T47D (cell line): ENCODE results near the gene HABP2.

Experiments used
- DNase-seq, 2 experiments: peaks; one replicate each; pipeline versions ENCODE4 v3.0.0 to v3.0.0-alpha.2; 2011 to 2012; ENCODE audit warnings: low read depth in 1 of 2, low spot score in 1 of 2
- JUND ChIP-seq: IDR thresholded peaks from 2 replicates; pipeline ENCODE4 v1.6.1; 2012; ENCODE audit warnings: low read depth
- in situ Hi-C: cut with HindIII; loops from 2 replicates; pipeline ENCODE4 v1.10.0; 2016; ENCODE audit warnings: low sequenced_read_pairs, low pct_unique_long_range_greater_than_20kb

Gene HABP2

GRCh38 chr10:113533801-113534200 is 19.1 kb upstream of the HABP2 start:
- DNase-seq: no peak
- no peak for TF ChIP-seq JUND
- in situ Hi-C loops: no loop called here

- TF ChIP-seq JUND: no peak
- in situ Hi-C loops: no loop called here
- no peak for DNase-seq
Observed at GRCh38 chr10:113534423-113534822, 18.4 kb upstream of the HABP2 start.

GRCh38 chr10:113537672-113538071 is 15.2 kb upstream of the HABP2 start:
- in situ Hi-C loops: no loop called here
- DNase-seq: no peak
- TF ChIP-seq JUND: no peak

- DNase-seq: no peak
- in situ Hi-C loops: no loop called here
- TF ChIP-seq JUND: no peak
Observed at GRCh38 chr10:113538151-113538550, 14.7 kb upstream of the HABP2 start.

- in situ Hi-C loops: no loop called here
- TF ChIP-seq JUND: no peak
- no peak for DNase-seq
Observed at GRCh38 chr10:113539789-113540188, 13.1 kb upstream of the HABP2 start.

- in situ Hi-C loops: no loop called here
- DNase-seq: no peak
- no peak for TF ChIP-seq JUND
Observed at GRCh38 chr10:113540845-113541548, 11.9 kb upstream of the HABP2 start.

GRCh38 chr10:113541549-113541927 is 11.3 kb upstream of the HABP2 start:
- TF ChIP-seq JUND: no peak
- in situ Hi-C loops: no loop called here
- no peak for DNase-seq

GRCh38 chr10:113543107-113543955 is 9.5 kb upstream of the HABP2 start:
- no peak for DNase-seq
- in situ Hi-C loops: no loop called here
- no peak for TF ChIP-seq JUND

- in situ Hi-C loops: no loop called here
- no peak for TF ChIP-seq JUND
- DNase-seq: no peak
Observed at GRCh38 chr10:113544392-113544791, 8.5 kb upstream of the HABP2 start.

- no peak for TF ChIP-seq JUND
- no peak for DNase-seq
- in situ Hi-C loops: no loop called here
Observed at GRCh38 chr10:113547426-113547825, 5.4 kb upstream of the HABP2 start.

- in situ Hi-C loops: no loop called here
- TF ChIP-seq JUND: no peak
Observed at GRCh38 chr10:113549856-113550255, 3.0 kb upstream of the HABP2 start.

GRCh38 chr10:113550365-113550764 is 2.5 kb upstream of the HABP2 start:
- TF ChIP-seq JUND: no peak
- DNase-seq: no peak
- in situ Hi-C loops: no loop called here

More at GRCh38 chr10:113549856-113550255, 3.0 kb upstream of the HABP2 start:
- no peak for DNase-seq

- TF ChIP-seq JUND: no peak
- in situ Hi-C loops: no loop called here
- peak in 1 of 2 experiments; percentile 65 for DNase-seq
Observed at GRCh38 chr10:113552014-113552413, 839 bp upstream of the HABP2 start.
